ENCODE data around the gene PLEKHF1.
"Not testable (repeated sequence)": the region's sequence is repeated elsewhere in the genome, so short reads cannot be mapped to it uniquely, and the experiment has no call there.

PLEKHF1 gene

DNA sequence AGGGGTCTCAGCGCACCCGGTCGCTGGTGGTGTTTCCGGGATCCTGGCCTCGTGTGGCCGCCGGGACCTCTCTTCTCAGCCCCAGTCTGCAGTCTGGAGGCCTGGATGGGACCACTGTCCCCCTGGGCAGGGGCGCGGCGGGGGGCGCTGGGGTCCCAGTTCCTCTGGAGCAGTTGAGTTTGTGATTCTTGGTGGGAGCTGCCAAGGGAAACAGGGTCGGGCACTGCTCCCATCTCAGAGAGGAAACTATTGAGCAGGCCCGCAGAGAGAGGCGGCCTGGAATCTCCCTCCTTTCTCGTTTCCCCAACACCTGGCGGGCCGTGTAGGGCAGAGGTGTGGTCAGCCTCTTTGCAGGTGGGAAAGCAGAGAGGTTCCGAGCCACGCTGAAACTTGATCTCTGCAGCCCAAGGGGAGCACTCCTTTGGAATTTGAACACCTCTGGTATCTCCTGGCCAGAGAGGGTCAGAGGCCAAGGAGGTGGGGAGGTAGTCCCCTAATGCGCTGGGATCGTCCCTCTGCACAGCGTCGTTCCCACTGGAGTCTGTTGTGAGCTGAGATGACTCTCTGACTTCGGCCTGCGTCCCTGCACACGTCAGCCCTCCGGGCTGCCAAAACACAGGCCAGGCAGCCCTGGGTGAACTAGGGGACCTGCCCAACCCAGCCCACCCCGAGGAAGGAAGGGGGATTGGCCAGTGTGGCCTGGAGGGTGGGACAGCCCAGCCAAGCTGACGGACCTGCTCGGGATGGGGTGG lies 741 bp downstream of the PLEKHF1 start:
- no peak for DNase-seq

DNA sequence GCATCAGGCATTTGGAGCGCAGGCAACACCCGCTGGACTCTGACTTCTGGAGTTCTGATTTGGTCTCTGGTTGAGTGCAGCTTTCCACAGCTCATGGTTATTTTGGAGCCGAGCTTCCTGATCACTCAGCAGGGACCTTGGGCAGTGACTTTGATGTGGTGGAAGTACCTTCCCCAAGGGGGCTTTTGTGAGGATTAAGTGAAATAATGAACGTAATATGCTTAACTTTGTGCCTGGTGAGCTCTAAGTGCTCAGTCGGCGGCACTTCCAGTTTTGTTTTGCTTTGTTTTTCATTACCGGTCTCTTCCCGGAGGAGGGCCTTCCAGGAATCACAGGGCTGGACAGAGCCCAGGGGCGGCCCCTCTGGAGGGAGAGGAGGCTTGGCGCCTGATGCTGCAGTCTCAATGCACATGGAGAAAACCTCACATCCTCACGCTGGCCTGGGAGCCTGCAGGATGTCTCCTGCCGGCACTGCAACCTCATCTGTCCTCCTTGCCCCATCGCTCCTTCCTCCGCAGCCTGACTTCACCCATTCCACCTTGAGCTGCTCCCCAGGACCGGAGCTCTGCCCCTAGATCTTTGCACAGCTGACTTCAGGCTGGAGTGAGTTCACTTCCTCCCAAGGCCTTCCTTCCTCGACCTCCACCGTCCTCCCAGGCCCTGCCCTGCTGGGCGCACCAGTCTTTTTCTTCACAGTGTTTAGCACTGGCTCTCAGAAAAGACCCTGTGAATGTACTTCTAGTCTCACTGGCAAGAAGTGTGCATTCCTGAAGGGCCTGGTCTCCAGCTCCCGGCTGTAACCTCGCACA lies 1.5 kb downstream of the PLEKHF1 start:
- no peak for DNase-seq

DNA sequence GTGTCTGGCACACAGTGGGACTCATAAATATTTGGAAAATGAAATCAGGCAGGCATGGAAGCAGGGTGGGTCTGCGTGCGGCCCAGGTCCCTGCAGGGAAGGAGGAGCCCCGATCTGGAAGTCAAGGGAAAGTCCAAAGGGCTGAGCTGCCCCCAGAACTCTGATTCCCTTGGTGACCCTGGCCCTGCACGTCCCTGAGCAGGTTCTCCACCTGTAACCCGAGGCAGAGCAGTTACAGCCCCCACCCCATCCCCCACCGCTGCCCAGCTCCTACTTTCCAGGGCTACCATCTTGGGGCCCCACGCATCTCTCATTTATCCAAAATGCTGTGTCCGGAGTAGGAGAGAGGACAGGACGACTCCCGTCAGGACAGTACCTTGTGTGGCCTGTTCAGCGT lies 2.1 kb downstream of the PLEKHF1 start:
- no peak for DNase-seq

DNA sequence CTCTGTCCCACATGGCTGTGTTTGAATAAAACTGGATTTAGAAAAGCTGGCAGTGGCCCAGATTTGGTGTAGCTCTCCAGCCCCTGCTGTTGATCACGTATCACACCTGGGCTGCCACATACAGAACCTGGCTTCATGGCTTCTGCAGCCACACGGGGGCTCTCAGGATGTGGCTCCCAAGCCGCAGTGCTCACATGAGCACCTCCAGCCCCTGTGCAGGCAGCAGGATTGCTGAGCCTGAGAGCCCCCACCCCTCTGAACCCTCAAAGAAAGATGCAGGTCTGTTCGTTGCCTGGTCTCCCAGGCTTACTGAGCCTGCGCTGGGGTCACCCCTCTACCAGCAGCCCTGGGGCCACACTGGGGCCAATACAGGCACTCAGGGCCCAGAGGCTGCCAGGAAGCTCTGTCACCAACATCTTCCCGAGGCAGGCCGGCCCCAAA lies 2.7 kb downstream of the PLEKHF1 start:
- DNase-seq = no peak

DNA sequence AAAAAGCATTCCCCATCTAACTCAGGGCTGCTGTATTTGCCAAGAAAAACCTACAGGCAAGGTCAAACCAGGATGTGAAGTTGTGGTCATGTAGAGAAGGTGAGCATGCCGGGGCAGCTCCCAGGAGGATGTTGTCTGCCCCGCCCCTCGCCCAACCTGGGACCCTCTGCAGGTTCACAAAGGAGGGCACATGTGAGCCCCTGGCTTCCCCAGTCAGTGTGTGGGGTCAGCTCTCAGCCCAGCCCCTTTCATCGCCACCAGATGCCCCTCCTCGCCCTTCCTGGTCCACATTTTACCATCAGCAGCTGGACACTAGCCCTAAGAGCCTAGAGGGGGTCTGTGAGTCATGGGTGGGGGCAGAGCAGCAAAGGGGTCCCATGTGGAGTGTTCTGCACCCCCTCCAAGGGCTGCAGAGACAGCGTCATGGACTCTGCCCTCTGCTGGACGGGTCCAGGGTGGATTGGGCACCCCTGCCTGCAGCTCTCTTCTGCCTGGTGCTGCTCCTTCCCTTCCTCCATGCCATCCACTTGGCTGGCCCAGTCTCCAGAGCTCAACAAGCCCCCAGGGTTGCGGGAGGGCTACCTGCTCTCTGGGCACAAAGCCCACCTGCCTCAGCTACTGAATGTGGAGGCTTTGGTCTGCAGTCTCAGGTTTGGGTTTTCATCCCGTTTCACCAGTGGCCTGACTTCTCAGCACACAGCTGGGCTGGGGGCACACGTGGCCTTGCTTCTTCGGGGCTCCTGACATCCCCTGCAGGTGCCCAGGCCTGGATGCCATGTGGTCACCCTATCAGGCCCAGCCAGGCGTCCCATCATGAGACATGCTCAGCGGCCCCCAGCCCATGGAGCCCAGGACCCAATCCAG lies 3.7 kb downstream of the PLEKHF1 start:
- no peak for DNase-seq

DNA sequence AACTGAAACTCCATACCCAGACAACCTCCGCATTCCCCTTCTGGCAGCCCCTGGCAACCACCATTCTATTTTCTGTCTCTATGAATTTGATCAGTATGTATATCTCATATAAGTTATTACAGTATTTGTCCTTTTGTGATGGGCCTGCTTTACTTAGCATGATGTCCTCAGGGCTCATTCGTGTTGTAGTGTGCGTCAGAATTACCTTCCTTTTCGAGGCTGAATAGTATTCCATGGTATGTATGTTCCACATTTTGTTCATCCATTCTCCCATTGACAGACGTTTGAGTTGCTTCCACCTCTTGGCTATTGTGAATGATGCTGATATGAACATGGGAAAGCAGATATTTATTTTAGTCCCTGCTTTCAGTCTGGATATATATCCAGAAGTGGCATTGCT lies 5.0 kb downstream of the PLEKHF1 start:
- no peak for DNase-seq

DNA sequence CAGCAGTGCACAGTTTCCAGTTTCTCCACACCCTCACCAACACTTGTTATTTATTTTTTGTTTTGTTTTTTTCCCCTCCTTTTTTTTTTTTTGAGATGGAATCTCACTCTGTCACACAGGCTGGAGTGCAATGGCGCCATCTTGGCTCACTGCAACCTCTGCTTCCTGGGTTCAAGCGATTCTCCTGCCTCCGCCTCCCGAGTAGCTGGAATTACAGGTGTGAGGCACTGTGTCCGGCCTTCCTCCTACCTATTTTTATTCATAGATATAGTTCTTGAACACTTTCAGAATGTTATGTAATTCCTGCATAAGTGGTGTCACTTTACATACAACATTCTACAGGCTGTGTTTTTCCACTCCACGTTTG lies 5.7 kb downstream of the PLEKHF1 start:
- DNase-seq = not testable (repeated sequence)

DNA sequence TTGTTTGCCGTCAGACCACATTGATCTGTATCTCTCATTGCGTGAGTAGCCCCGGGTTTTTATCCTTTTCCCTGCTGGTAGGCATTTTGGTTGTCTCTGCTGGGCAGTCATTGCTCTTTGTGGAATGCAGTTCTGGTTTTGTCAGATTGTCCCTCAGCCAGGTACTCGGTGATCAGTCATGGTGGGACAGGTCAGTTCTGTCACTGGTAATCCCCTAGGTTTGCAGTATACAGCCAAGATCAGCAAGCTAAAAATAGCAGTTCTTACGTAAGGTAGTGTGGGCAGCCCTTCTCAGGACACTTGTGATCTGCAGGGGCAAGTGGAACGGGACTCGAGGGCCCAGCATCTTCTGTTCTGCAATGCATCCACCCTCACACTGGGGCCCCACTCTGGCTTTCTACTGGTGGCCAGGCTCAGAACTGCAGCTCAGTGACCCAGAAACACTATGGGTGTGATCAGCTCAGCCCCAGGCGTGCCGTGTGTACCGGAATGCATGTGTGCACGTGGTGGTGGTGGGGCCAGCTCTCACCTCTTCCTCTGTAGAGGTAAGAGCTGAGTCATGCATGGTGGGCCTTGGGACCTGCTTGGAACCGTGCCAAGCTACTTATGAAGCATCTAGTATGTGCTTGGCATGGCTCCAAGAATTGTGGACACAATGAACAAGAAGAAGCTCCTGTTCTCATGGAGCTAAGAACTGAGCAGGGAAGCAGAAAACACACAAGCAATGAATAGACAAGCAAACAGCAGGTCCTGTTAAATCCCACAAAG lies 6.3 kb downstream of the PLEKHF1 start:
- no peak for DNase-seq

DNA sequence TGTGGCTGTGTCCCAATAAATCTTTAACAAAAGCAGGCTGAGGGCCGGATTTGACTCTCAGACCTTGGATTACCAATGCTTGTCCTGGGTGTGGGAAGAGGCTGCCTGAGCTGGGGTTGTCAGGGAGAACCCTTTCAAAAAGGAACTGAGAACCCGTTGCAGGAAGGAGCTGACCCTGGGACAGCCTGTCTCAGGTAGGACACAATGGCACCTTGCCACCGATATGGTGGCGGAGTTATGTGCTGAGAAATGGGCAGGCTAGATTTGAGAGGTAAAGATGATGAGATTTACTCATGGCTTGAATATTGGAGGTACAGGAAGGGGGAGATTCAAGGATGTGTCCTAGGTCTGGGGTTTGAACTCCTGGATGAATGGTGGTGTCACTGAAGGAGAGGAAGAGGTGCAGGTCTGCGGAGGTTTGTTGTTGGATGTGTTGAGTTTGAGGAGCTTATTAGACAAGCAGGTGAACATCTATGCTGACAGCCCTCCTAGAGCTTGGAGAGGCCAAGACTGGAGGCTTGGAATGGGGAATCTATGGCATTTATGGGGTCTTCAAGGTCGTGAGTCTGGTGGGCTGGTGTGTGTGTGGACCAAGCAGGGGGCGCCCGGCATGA lies 7.2 kb downstream of the PLEKHF1 start:
- no peak for DNase-seq

DNA sequence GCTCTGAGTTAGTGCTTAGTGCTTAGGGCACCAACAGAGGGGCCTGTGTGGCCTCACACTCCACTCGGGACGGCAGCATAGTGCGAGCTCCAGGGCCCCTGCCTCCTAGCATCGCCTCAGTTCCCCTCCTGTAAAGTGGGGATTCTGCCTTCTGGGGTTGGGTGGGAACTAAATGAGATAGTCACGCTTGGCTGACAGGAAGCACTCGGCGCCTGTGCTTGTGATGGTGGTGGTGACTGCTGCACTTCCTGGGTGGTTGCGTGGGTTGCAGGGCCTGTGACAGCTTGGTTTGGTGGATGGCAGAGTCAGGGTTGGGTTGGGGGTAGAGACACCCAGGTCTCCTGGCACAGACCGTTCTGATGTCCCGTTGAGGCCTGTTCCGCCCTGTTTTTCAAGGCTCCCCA lies 7.7 kb downstream of the PLEKHF1 start:
- no peak for DNase-seq

DNA sequence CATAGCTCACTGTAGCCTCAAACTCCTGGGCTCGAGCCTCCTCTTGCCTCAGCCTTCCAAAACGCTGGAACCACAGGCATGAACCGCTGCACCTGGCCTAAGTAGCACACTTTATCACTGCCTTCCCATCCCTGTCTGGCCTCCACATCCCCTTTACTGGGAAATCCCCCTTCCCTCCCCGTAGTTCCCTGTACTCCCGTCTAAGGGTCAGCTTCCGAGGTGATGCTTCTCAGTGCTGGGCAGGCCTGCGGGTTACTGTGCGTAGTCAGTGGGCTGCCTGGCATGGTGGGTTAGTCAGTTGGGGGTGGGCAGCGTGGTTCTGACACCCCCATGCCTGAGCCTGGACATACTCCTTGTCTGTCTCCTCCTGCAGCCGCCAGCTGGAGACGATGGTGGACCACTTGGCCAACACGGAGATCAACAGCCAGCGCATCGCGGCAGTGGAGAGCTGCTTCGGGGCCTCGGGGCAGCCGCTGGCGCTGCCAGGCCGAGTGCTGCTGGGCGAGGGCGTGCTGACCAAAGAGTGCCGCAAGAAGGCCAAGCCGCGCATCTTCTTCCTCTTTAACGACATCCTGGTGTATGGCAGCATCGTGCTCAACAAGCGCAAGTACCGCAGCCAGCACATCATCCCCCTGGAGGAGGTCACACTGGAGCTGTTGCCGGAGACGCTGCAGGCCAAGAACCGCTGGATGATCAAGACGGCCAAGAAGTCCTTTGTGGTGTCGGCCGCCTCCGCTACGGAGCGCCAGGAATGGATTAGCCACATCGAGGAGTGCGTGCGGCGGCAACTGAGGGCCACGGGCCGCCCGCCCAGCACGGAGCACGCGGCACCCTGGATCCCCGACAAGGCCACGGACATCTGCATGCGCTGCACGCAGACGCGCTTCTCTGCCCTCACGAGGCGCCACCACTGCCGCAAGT lies 8.4 kb downstream of the PLEKHF1 start:
- DNase-seq = no peak

DNA sequence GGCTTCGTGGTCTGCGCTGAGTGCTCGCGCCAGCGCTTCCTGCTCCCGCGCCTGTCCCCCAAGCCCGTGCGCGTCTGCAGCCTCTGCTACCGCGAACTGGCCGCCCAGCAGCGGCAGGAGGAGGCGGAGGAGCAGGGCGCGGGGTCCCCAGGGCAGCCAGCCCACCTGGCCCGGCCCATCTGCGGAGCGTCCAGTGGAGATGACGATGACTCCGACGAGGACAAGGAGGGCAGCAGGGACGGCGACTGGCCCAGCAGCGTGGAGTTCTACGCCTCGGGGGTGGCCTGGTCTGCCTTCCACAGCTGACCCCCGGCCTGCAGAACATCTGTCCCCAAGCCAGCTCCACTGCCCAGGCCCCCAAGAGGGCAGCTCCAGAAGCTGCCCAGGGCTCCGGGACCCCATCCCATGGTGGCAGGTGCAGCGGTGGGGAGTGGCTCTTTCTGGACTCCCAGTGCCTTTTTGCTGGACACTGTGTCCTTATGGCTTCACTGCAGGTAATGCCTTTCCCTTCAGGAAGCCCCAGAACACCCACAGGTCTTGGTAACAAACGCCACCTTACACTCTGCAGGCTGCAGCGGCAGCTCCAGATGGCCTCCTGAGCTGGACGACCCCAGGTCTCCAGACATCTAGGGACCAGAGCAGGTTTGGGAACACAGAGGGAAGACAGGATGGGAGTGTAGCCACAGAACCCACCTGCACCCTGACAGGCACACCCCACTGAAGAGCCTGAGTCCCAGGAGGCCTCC lies 9.3 kb downstream of the PLEKHF1 start:
- DNase-seq = no peak

DNA sequence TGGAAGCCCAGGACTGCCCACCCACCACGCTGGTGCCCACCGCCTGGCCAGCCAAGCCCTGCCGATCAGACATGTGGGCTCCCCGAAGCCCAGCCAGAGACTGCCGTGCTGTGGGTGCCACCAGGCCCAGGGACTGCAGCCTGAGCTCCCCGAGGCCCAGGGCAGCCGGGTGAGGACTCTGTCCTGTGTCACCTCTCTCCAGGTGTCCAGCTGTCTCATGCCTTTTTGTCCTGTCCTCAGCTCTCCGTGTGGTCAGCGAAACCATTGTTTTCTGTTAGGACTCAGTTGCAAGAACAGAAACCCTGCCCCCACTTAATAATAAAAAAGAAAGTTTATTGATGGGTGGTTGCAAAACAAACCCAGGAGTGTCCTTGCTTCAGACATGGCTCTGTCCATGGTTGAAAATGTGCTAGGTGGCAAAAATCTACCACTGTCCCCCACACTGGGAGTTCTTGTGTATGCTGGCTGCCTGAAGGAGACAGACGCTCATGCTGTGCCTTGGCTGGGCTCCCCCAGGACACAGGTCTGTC lies 9.9 kb downstream of the PLEKHF1 start:
- DNase-seq = no peak

DNA sequence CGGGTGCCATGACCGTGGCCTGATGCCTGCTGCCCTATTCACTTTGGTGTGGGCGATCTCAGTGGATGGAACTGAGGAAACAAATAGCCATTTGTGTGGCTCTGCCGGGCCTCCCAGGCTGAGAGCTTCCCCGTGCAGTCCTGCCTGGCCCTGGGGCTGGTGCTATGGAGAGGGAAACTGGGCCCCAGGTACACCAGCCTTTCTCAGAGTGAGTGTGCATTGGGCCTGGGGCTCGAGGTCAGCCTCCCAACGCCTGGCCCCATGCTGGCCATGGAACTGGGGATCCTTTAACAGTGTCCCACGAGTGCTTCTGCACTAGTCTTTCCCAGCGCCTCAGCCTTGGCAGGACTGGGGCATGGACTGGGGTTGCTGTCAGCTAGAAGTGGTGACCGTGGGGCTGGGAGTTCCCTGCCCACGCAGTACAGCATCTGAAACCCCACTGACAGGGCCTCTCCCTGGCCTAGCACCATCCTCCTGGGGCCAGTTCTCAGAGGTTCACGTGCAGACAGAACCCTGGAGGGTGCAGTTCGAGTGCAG lies 10.5 kb downstream of the PLEKHF1 start:
- no peak for DNase-seq

DNA sequence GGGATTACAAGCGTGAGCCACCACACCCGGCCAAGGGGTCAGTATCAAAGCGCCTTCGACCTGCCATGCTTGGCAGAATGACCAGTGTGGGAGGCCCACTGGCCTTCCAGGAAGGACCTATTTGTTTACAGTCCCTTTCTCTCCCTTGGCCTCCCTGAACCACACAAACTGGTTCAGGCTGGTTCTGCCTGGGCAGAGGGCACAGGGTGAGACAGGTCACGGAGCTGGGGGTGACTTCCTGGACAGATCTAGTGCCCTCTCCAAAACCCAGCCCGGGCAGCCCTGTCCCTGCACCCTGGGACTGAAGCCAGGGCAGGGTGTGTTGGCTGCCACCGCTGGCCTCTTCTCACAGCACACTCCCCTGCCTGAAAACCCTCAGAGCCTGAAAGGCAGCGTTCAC lies 11.3 kb downstream of the PLEKHF1 start:
- DNase-seq = no peak

DNA sequence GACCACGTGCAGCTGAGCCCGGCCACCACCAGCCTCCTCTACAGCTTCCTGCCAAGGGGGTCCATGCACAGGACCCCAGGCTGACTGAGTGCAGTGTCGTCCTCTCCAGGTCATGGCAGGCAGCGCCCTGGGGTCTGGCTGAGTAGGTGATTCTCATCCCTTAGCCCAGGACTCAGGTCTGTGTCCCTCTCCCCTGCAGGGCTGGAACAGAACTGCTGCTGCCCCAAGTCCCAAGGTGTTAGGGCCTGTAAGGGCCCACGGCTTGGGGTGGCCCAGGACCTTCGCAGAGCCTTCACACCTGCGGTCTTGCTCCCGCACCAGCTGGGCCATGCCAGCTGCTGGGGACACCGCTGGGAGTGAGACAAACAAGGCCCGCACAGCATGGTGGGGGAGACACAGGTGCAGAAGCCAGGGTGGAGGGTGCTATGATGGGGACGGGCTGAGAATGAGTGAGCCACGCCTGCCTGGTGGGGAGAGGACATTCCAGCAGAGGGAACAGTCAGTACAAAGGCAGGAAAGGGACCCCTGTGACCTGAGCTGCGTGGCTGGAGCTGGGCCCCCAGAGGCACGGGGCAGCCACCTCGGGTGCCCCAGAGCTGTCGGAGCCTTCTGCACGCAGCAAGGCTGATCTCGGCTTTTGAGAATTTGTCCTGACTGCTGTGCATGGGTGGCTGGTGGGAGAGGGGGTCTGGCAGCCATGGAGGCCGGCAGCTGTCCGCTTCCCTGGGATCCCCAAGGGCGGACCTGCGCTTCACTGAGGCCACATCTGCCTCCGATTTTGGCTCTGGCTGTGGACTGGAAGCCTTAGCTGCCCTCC lies 11.9 kb downstream of the PLEKHF1 start:
- no peak for DNase-seq

DNA sequence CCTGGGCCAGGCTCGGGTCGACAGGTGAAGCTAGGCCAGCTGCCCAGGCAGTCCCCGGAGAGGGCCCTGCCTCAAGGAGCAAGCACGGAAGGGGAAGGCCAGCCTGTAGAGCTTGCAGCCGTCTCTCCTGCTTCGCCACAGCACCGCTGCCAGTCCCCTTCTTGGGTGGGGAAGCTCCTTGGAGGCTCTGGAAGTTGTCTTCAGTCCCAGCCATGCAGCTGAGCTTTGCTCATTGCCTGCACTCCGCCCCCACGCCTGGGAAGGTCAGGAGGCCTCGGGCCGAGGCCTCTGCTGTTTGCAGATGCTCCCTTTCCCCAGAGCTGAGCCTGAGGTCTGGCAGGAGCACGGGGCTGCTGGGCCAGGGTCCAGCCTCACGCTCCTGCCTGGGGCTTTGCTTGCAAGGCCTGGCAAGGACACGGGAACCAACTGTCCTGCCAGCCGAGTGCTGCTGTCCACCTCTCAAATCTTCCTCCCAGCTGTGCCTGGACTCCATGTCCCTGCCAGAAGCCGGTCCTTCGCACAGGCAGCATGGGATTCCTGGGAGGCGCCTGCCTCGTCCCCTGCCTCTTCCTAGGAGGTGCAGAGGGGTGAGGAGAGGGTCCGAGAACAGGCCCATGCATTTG lies 13.3 kb downstream of the PLEKHF1 start:
- no peak for DNase-seq

DNA sequence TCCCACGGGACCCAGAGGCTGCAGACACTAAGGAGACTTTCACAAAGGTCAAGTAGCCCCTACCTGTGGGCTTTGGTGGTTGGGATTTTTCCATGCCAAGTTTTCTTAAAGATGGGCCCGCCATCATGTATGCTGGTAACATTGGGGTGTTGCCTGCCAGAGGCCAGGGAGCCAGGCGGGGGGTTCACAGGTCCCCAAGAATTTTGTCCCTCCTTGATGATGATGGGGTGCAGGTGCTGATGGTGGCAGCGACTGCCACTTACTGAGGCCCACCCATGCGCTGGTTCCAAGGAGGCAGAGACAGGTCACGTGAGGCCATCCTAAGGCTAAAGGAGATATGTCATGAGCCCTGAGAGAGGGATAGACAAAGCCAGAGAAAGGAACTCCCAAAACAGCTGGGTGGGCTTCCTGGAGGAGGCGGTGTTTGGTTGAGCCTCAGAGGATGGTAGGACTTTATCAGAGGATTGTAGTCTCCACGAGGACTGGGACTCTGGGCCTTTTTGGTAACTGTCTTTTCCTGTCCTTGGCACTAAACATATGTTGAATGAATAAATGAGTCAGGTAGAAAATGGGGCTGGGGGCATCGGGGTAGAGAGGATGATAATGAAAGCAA lies 14.4 kb downstream of the PLEKHF1 start:
- DNase-seq = no peak

Measured in NCI-H774 (cell line).